ENCODE data around the gene ORM2.

The ORM2 gene

GRCh38 chr9:114355821-114356220, 26.2 kb downstream of the ORM2 start:
- DNase-seq: no peak

GRCh38 chr9:114356792-114357191, 27.1 kb downstream of the ORM2 start:
- no peak for DNase-seq

DNA sequence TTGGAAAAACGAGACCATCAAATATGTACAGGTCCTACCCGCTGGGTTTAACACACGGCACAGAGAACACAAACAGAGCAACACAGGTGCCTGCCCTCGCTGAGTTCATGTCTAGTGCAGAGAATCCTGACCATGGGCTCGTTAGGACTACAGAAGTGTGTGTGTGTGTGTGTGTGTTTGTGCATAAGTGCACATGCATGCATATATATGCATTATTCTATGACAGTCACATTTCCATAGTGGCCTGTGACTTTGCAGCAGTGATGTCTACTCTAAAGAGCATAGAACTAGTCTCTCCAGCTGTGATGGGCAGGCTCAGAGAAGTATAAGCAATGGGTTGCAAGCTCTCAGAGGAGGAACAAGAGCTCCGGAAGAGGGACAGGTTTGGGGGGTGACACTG, 27.7 kb downstream of the ORM2 start:
- DNase-seq: no peak

GRCh38 chr9:114357911-114358328, 28.3 kb downstream of the ORM2 start:
- no peak for DNase-seq

DNA sequence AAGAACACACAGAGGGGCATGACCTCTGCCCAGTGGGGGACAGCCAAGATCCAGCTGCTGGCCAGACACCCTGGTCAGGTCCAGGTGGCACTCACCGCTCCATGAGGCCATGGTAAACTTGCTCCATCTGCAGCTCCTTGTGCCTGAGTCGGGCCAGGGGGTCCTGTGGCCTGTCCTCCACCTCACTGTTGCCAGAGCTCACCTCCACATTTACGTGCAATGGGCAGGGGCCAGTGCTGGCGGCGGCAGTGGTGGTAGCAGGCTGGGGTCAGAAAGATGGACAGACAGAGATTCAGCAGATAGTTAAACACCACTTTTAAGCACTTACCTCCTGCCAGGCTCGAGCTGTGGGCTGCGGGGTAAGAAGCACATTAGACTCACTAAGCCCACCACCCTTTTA, 30.1 kb downstream of the ORM2 start:
- DNase-seq: no peak

GRCh38 chr9:114361542-114361941, 31.9 kb downstream of the ORM2 start:
- no peak for DNase-seq

GRCh38 chr9:114362394-114362793, 32.7 kb downstream of the ORM2 start:
- no peak for DNase-seq

DNA sequence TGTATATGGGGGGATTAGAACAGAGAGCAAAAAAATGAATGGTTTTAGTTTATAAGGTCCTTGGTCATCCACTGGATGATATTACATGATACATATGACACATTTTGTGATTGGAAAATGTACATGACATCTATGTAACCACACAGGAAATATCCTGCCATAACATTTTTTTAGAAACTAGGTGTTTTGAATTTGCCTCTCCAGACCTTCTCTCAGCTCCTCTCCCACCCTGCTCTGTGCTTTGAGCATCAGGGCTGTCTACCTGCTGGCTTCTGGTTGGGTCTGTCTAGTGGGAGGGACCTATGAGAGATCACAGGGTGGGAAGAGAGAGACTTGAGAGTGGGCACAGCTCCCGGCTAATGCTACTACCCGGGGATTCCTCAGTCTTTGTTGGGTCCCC, 33.8 kb downstream of the ORM2 start:
- DNase-seq: no peak

GRCh38 chr9:114364134-114365041, 34.7 kb downstream of the ORM2 start:
- DNase-seq: no peak

DNA sequence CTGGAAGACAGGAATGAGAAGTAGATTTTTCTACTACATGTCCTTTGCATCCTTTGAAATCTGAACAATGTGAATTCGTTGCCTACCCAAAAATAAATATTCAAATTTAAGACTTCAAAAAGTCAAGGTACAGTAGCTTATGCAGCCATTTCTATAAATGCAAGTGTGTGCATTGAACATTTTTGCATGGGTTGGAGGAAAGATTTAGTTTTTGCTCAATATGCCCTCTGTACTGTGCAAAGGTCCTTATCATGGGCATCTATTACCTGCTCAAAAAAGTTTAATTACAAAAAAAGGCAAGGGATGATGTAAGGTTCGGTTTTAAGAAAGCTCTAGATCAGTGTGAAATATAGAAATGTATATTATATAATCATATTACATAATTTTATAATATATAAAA, 35.5 kb downstream of the ORM2 start:
- no peak for DNase-seq

DNA sequence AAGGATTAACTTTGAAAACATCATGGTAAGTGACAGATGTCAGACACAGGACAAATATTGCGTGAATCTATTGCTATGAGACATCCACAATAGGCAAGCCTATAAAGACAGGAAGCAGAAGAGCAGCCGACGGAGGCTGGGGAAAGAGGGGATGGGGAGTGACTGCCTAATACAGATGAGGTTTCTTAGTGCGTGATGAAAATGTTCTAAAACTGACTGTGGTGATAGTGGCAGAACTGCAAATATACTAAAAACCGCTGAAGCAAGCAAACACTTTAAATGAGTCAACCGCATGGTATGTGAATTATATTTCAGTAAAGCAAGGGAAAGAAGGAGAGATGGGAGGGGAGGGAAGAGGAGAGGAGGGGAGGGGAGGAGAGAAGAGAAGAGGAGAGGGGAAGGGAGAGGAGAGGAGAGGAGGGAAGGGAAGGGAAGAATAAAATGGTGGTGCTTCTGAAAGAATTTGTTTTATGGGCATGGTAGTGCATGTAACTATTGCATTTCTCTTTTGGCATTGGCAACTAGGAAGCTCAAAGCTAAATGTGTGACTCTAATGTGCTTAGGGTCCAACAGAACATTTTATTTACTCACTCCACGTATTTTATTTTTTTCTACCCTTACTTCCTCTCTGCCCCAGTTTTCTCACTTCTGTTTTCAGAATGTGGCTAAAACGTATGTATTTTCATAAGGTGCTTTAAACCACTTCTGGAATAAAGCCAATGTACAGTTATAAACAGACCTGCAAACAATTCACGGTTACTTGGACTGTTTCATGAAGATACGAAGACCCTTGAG, 36.9 kb downstream of the ORM2 start:
- DNase-seq: no peak

DNA sequence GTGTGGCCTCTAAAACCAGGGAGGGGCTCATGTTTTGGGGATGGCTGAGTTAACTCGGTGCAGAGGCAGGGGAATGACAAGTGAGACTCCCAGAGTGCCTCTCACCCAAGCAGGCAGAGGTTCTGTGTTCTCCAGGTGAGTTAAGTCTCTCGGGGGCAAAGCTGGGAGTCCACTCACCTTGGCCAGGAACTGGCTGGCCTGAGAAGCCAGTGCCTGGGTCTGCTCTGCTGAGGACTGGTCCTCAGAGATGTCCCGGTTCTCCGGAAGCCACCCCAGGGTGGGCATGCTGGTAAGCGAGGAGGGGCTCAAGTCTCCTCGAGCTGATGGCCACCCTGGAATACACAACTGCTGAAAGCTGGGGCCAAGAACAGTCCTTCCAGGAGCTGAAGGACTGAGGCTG, 37.7 kb downstream of the ORM2 start:
- DNase-seq: no peak

DNA sequence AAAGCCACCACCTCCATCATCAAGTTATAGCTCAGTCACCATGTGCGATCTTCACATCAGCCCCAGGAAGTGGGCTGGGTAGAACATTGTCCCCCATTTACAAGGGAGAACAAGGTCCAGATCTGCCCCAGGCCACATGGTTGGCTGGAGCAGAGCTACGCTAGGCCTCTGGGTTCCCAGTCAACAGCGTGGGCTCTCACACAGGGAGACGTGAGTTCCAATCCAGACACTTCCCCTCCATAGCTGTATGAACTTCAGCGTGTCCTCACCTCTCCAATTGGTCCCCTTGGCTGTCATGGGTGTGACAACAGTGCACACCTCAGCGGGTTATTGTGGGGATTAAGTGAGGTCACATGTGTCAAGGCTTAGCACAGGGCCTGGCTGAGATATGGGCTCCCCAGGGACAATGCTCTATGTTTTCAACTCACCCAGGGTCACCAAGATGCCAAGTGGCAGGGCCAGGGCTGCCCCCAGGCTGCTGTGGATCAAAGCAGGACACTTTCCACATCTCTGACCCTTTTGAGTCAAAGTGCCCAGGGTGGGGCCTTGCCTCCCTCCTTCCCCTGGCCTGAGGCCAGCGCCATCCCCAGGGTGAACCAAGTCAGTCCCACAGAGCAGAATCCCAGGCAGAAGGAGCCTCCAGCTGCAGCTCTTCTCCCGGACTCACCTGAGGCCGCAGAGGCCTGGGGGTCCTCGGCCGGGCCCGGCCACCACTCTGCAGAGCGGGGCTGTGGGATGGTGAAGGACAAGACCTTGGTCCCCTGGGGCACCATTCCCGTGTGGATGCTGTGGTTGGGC, 38.3 kb downstream of the ORM2 start:
- DNase-seq: no peak

GRCh38 chr9:114369216-114370130, 39.8 kb downstream of the ORM2 start:
- DNase-seq: no peak

GRCh38 chr9:114370251-114370967, 40.7 kb downstream of the ORM2 start:
- DNase-seq: no peak

DNA sequence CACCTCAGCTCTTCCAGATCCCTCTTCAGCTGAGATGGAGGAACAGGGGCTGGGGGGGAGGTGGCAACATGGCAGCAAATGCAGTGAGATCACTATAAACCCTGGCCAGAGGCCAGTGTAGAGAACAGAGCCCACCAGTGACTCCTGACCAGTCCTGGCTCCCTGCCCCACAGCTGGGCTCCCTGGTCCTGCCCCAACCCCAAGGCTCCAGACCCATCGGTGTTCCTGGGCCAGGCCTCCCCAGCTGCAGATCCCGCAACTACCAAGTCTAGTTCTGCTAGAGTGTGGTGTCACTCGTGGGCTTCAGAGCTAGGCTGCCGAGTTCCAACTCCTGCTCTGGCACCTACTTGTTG, 41.3 kb downstream of the ORM2 start:
- DNase-seq: no peak

DNA sequence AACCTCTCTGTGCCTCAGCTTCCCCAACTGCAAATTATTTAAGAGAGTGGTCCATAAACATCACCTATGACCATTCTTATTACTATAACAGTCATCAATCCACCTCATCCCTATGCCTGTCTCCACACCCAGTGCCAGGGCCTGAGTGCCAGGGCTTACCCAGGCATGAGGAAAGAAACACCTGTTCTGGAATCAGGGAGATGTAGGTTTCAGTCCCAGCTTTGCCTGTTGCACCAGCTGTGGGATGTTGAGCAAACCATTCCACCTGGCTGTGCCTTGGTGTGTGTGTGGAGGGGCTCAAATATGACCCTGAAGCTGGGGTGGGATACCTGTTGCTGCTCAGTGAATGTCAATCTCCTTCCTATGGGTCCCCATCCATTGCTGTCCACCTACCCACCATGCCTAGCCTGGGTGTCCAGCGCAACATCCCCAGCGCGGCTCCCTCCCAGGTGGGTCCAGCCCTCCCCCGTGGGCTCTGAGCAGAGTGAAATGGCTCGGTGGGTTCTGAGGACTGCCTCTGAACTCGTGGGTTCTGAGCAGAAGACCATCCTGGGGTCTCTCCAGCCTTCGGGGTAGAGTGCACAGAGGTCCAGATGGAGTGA, 41.8 kb downstream of the ORM2 start:
- no peak for DNase-seq

- DNase-seq: no peak
These were observed 42.6 kb downstream of the ORM2 start for GRCh38 chr9:114371973-114372917.

- DNase-seq: no peak
These were observed 43.3 kb downstream of the ORM2 start for GRCh38 chr9:114372921-114373448.

Measured in NCI-H1105 treated with DMSO at 0.1 percent for 48 hours (cell line).